H9 (cell line): ENCODE data around the gene OCSTAMP. TPM values are rescaled to one million over a fixed set of nuclear protein-coding genes. Genes with fewer than 3 reads are reported as not detected.

Experiments
- DNase-seq: peaks from one replicate; pipeline ENCODE4 v3.0.0-alpha.2; 2017
- H2AFZ ChIP-seq: one replicate; pipeline ENCODE4 v1.6.1; 2013; ENCODE audit warnings: mild to moderate bottlenecking, low read length, control low read depth, moderate library complexity
- H2AK5ac ChIP-seq: 2 replicates; pipeline ENCODE4 v1.6.1; 2013; ENCODE audit warnings: low read length, control low read depth, mixed read lengths; ENCODE audit not compliant: insufficient read length
- H2BK120ac ChIP-seq: one replicate; pipeline ENCODE4 v1.6.1; 2013; ENCODE audit warnings: low read depth, mild to moderate bottlenecking, low read length, control low read depth, inconsistent platforms; ENCODE audit not compliant: poor library complexity, severe bottlenecking
- H2BK12ac ChIP-seq: 2 replicates; pipeline ENCODE4 v1.6.1; 2013; ENCODE audit warnings: low read length, control low read depth, mixed read lengths, low read depth; ENCODE audit not compliant: insufficient read length
- H2BK15ac ChIP-seq: 2 replicates; pipeline ENCODE4 v1.6.1; 2013; ENCODE audit warnings: low read depth, low read length, control low read depth
- H2BK20ac ChIP-seq: one replicate; pipeline ENCODE4 v1.6.1; 2013; ENCODE audit warnings: low read depth, mild to moderate bottlenecking, low read length, control low read depth, inconsistent platforms; ENCODE audit not compliant: poor library complexity, severe bottlenecking
- H2BK5ac ChIP-seq: 2 replicates; pipeline ENCODE4 v1.6.1; 2013; ENCODE audit warnings: low read length, control low read depth, mixed read lengths; ENCODE audit not compliant: insufficient read length
- H3K14ac ChIP-seq: 2 replicates; pipeline ENCODE4 v1.6.1; 2013; ENCODE audit warnings: low read length, control low read depth; ENCODE audit not compliant: insufficient read depth
- H3K18ac ChIP-seq: 2 replicates; pipeline ENCODE4 v1.6.1; 2013; ENCODE audit warnings: low read depth, mild to moderate bottlenecking, mixed read lengths, low read length, control low read depth; ENCODE audit not compliant: insufficient read length
- H3K23ac ChIP-seq: 2 replicates; pipeline ENCODE4 v1.6.1; 2013; ENCODE audit warnings: low read length, control low read depth, mixed read lengths, low read depth; ENCODE audit not compliant: insufficient read length
- H3K23me2 ChIP-seq: 2 replicates; pipeline ENCODE4 v1.6.1; 2013; ENCODE audit warnings: low read depth, mild to moderate bottlenecking, mixed read lengths, low read length, control low read depth; ENCODE audit not compliant: insufficient read length, poor library complexity, severe bottlenecking
- H3K27ac ChIP-seq: 2 replicates; pipeline ENCODE4 v1.5.1; 2013; ENCODE audit warnings: low read length, control low read depth, mixed read lengths, low read depth; ENCODE audit not compliant: insufficient read length
- H3K27me3 ChIP-seq: 2 replicates; pipeline ENCODE4 v1.6.1; 2013; ENCODE audit warnings: low read length, control low read depth, inconsistent platforms; ENCODE audit not compliant: insufficient read depth
- H3K4ac ChIP-seq: 2 replicates; pipeline ENCODE4 v1.6.1; 2013; ENCODE audit warnings: low read depth, mild to moderate bottlenecking, control low read depth, inconsistent platforms, low read length, moderate library complexity
- H3K4me1 ChIP-seq: 2 replicates; pipeline ENCODE4 v1.6.1; 2013; ENCODE audit warnings: low read length, control low read depth, inconsistent platforms; ENCODE audit not compliant: insufficient read depth
- H3K4me2 ChIP-seq: 2 replicates; pipeline ENCODE4 v1.6.1; 2013; ENCODE audit warnings: low read length, control low read depth, mixed read lengths; ENCODE audit not compliant: insufficient read length, insufficient read depth
- H3K56ac ChIP-seq: 2 replicates; pipeline ENCODE4 v1.6.1; 2013; ENCODE audit warnings: low read depth, mild to moderate bottlenecking, mixed read lengths, low read length, control low read depth; ENCODE audit not compliant: insufficient read length
- H3K79me1 ChIP-seq: 2 replicates; pipeline ENCODE4 v1.6.1; 2013; ENCODE audit warnings: low read depth, mild to moderate bottlenecking, moderate library complexity, low read length, control low read depth, inconsistent platforms; ENCODE audit not compliant: insufficient read depth, poor library complexity, severe bottlenecking
- H3K79me2 ChIP-seq: 2 replicates; pipeline ENCODE4 v1.6.1; 2013; ENCODE audit warnings: low read length, control low read depth, inconsistent platforms; ENCODE audit not compliant: insufficient read depth
- H3K9ac ChIP-seq: 2 replicates; pipeline ENCODE4 v1.6.1; 2013; ENCODE audit warnings: low read length, control low read depth, mixed read lengths; ENCODE audit not compliant: insufficient read length; ENCODE audit errors: extremely low read depth
- H3K9me3 ChIP-seq: one replicate; pipeline ENCODE4 v1.6.1; 2013; ENCODE audit warnings: low read depth, low read length, inconsistent platforms; ENCODE audit not compliant: control insufficient read depth
- H3T11ph ChIP-seq: one replicate; pipeline ENCODE4 v1.6.1; 2013; ENCODE audit warnings: mild to moderate bottlenecking, low read length, control low read depth, inconsistent platforms
- H4K20me1 ChIP-seq: one replicate; pipeline ENCODE4 v1.6.1; 2013; ENCODE audit not compliant: control insufficient read depth, insufficient read length, insufficient read depth
- H4K5ac ChIP-seq: 2 replicates; pipeline ENCODE4 v1.6.1; 2013; ENCODE audit warnings: low read depth, mild to moderate bottlenecking, mixed read lengths, low read length, control low read depth; ENCODE audit not compliant: insufficient read length
- H4K8ac ChIP-seq: replicated peaks from 2 replicates; pipeline ENCODE4 v1.6.1; 2013; ENCODE audit warnings: low read length, control low read depth, mixed read lengths, low read depth; ENCODE audit not compliant: insufficient read length
- H4K91ac ChIP-seq: 2 replicates; pipeline ENCODE4 v1.6.1; 2013; ENCODE audit warnings: low read depth, mild to moderate bottlenecking, moderate library complexity, mixed read lengths, low read length, control low read depth; ENCODE audit not compliant: insufficient read length
- H3K27ac Mint-ChIP-seq, 3 experiments: 2 replicates in 2 of 3; 3 replicates in 1 of 3; pipeline ENCODE4 v1.8.0; 2020 to 2021; ENCODE audit warnings: mixed read lengths in 3 of 3, mild to moderate bottlenecking in 1 of 3, moderate library complexity in 1 of 3
- H3K27me3 Mint-ChIP-seq: 2 replicates; pipeline ENCODE4 v1.8.0; 2021; ENCODE audit warnings: low read depth, mild to moderate bottlenecking, moderate library complexity, mixed read lengths
- H3K36me3 Mint-ChIP-seq, 3 experiments: 2 replicates in 2 of 3; 3 replicates in 1 of 3; pipeline ENCODE4 v1.8.0; 2020 to 2021; ENCODE audit warnings: low read depth in 3 of 3, mixed read lengths in 3 of 3; ENCODE audit not compliant: insufficient read depth in 1 of 3
- H3K4me1 Mint-ChIP-seq, 2 experiments: 2 replicates each; pipeline ENCODE4 v1.8.0; 2020; ENCODE audit warnings: mixed read lengths in 2 of 2
- H3K4me3 Mint-ChIP-seq, 2 experiments: 2 replicates in 1 of 2; 3 replicates in 1 of 2; pipeline ENCODE4 v1.8.0; 2020 to 2021; ENCODE audit warnings: mild to moderate bottlenecking in 2 of 2, mixed read lengths in 2 of 2, moderate library complexity in 1 of 2
- H3K9me3 Mint-ChIP-seq, 2 experiments: 2 replicates in 1 of 2; 3 replicates in 1 of 2; pipeline ENCODE4 v1.8.0; 2020; ENCODE audit warnings: mild to moderate bottlenecking in 2 of 2, mixed read lengths in 2 of 2, moderate library complexity in 1 of 2
- WGBS: extraction: QIAGEN DNeasy Blood & Tissue Kit; methylation state at CpG from one replicate; pipeline ENCODE4 v1.1.7; 2013; ENCODE audit warnings: missing lambda C conversion rate, low lambda C conversion rate, mixed read lengths; ENCODE audit not compliant: insufficient read length; ENCODE audit errors: extremely low coverage; 5-methylcytosine and 5-hydroxymethylcytosine counted together
- total RNA-seq: library from RNA; stranded (reverse); gene quantifications from 2 replicates; pipeline ENCODE4 v1.2.1, GENCODE V29; 2021
- TF ChIP-seq, protein P1 (sequence below): fragments of 200-600 bp; sonication (generic); conservative IDR thresholded peaks from 3 replicates; pipeline ENCODE4 v1.8.0; 2021; ENCODE audit warnings: antibody characterized with exemption, mild to moderate bottlenecking

Gene OCSTAMP
- total RNA-seq, 1 experiment from 2014 or later = not detected

DNA sequence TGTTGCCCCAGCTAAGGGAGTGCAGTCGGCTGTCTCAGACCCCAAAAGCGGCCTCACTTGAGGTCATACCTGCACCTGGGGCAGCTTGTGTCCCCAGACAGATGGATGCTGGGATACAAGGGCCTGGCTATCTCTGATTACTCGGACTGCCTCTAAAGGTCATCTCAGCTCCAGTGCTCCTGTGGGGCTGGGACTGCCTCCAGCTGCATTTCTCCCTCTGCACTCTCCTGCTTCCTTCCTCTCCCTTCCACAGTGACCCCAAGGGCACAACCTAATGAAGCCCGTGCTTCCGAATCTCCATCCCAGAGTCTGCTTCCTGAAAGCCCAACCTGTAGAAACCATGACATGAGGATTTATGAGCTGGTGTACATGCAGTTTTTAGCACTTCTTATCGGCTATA, 22.8 kb upstream of the OCSTAMP start:
- no peak overlapping the region for H3K4me3 Mint-ChIP-seq
- TF ChIP-seq, protein P1, sequence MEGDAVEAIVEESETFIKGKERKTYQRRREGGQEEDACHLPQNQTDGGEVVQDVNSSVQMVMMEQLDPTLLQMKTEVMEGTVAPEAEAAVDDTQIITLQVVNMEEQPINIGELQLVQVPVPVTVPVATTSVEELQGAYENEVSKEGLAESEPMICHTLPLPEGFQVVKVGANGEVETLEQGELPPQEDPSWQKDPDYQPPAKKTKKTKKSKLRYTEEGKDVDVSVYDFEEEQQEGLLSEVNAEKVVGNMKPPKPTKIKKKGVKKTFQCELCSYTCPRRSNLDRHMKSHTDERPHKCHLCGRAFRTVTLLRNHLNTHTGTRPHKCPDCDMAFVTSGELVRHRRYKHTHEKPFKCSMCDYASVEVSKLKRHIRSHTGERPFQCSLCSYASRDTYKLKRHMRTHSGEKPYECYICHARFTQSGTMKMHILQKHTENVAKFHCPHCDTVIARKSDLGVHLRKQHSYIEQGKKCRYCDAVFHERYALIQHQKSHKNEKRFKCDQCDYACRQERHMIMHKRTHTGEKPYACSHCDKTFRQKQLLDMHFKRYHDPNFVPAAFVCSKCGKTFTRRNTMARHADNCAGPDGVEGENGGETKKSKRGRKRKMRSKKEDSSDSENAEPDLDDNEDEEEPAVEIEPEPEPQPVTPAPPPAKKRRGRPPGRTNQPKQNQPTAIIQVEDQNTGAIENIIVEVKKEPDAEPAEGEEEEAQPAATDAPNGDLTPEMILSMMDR = no peak
- H3K18ac ChIP-seq = no peak overlapping the region
- H3K4me1 Mint-ChIP-seq = peaks cover 7 to 8% of the 10 kb centered on the region in 2 experiments; a peak in 3 of 4 replicates
- H2BK120ac ChIP-seq = no peak overlapping the region
- no CpG with 5 or more reads among the region's 6 CpGs for WGBS
- H3K4me1 ChIP-seq = no peaks in the 10 kb centered on the region
- no peak overlapping the region for H2AK5ac ChIP-seq
- H3K36me3 Mint-ChIP-seq = peaks cover 6 to 10% (median 9%) of the 10 kb centered on the region in 3 experiments; a peak in 6 of 7 replicates
- no peak overlapping the region for H3K56ac ChIP-seq
- no peak overlapping the region for H2BK12ac ChIP-seq
- H4K91ac ChIP-seq = no peak overlapping the region
- no peaks in the 10 kb centered on the region for H3K27me3 ChIP-seq
- H3K4me2 ChIP-seq = no peak overlapping the region
- no peak overlapping the region; a peak in 1 of 7 replicates for H3K27ac Mint-ChIP-seq
- no peak overlapping the region for H2BK20ac ChIP-seq
- no peaks in the 10 kb centered on the region; a peak in 1 of 5 replicates for H3K9me3 Mint-ChIP-seq
- no peak overlapping the region for H3K14ac ChIP-seq
- H3T11ph ChIP-seq = no peak overlapping the region
- H3K4ac ChIP-seq = no peak overlapping the region
- H2BK5ac ChIP-seq = no peak overlapping the region
- no peak overlapping the region for H4K8ac ChIP-seq
- H3K9me3 ChIP-seq = no peaks in the 10 kb centered on the region
- H3K79me1 ChIP-seq = no peaks in the 10 kb centered on the region
- no peaks in the 10 kb centered on the region for H3K79me2 ChIP-seq
- no peak overlapping the region for H3K9ac ChIP-seq
- no peak overlapping the region for H4K5ac ChIP-seq
- H3K23ac ChIP-seq = no peak overlapping the region
- H4K20me1 ChIP-seq = no peaks in the 10 kb centered on the region
- H2AFZ ChIP-seq = no peak overlapping the region
- no peak for DNase-seq
- H2BK15ac ChIP-seq = no peak overlapping the region
- no peaks in the 10 kb centered on the region for H3K23me2 ChIP-seq
- no peak overlapping the region for H3K27ac ChIP-seq
- no peaks in the 10 kb centered on the region for H3K27me3 Mint-ChIP-seq
